H9 (cell line): ENCODE measurements around the gene EIF3CL. TPM values are rescaled to one million over a fixed set of nuclear protein-coding genes. Genes with fewer than 3 reads are reported as not detected.
"Not testable (repeated sequence)": the region's sequence is repeated elsewhere in the genome, so short reads cannot be mapped to it uniquely, and the experiment has no call there.

Experiments used
- DNase-seq: peaks from one replicate; pipeline ENCODE4 v3.0.0-alpha.2; 2017
- H2AFZ ChIP-seq: one replicate; pipeline ENCODE4 v1.6.1; 2013; ENCODE audit warnings: mild to moderate bottlenecking, low read length, control low read depth, moderate library complexity
- H2AK5ac ChIP-seq: 2 replicates; pipeline ENCODE4 v1.6.1; 2013; ENCODE audit warnings: low read length, control low read depth, mixed read lengths; ENCODE audit not compliant: insufficient read length
- H2BK120ac ChIP-seq: one replicate; pipeline ENCODE4 v1.6.1; 2013; ENCODE audit warnings: low read depth, mild to moderate bottlenecking, low read length, control low read depth, inconsistent platforms; ENCODE audit not compliant: poor library complexity, severe bottlenecking
- H2BK12ac ChIP-seq: 2 replicates; pipeline ENCODE4 v1.6.1; 2013; ENCODE audit warnings: low read length, control low read depth, mixed read lengths, low read depth; ENCODE audit not compliant: insufficient read length
- H2BK15ac ChIP-seq: 2 replicates; pipeline ENCODE4 v1.6.1; 2013; ENCODE audit warnings: low read depth, low read length, control low read depth
- H2BK20ac ChIP-seq: one replicate; pipeline ENCODE4 v1.6.1; 2013; ENCODE audit warnings: low read depth, mild to moderate bottlenecking, low read length, control low read depth, inconsistent platforms; ENCODE audit not compliant: poor library complexity, severe bottlenecking
- H2BK5ac ChIP-seq: 2 replicates; pipeline ENCODE4 v1.6.1; 2013; ENCODE audit warnings: low read length, control low read depth, mixed read lengths; ENCODE audit not compliant: insufficient read length
- H3K14ac ChIP-seq: 2 replicates; pipeline ENCODE4 v1.6.1; 2013; ENCODE audit warnings: low read length, control low read depth; ENCODE audit not compliant: insufficient read depth
- H3K18ac ChIP-seq: 2 replicates; pipeline ENCODE4 v1.6.1; 2013; ENCODE audit warnings: low read depth, mild to moderate bottlenecking, mixed read lengths, low read length, control low read depth; ENCODE audit not compliant: insufficient read length
- H3K23ac ChIP-seq: 2 replicates; pipeline ENCODE4 v1.6.1; 2013; ENCODE audit warnings: low read length, control low read depth, mixed read lengths, low read depth; ENCODE audit not compliant: insufficient read length
- H3K23me2 ChIP-seq: 2 replicates; pipeline ENCODE4 v1.6.1; 2013; ENCODE audit warnings: low read depth, mild to moderate bottlenecking, mixed read lengths, low read length, control low read depth; ENCODE audit not compliant: insufficient read length, poor library complexity, severe bottlenecking
- H3K27ac ChIP-seq: 2 replicates; pipeline ENCODE4 v1.5.1; 2013; ENCODE audit warnings: low read length, control low read depth, mixed read lengths, low read depth; ENCODE audit not compliant: insufficient read length
- H3K27me3 ChIP-seq: 2 replicates; pipeline ENCODE4 v1.6.1; 2013; ENCODE audit warnings: low read length, control low read depth, inconsistent platforms; ENCODE audit not compliant: insufficient read depth
- H3K4ac ChIP-seq: 2 replicates; pipeline ENCODE4 v1.6.1; 2013; ENCODE audit warnings: low read depth, mild to moderate bottlenecking, control low read depth, inconsistent platforms, low read length, moderate library complexity
- H3K4me1 ChIP-seq: 2 replicates; pipeline ENCODE4 v1.6.1; 2013; ENCODE audit warnings: low read length, control low read depth, inconsistent platforms; ENCODE audit not compliant: insufficient read depth
- H3K4me2 ChIP-seq: 2 replicates; pipeline ENCODE4 v1.6.1; 2013; ENCODE audit warnings: low read length, control low read depth, mixed read lengths; ENCODE audit not compliant: insufficient read length, insufficient read depth
- H3K56ac ChIP-seq: 2 replicates; pipeline ENCODE4 v1.6.1; 2013; ENCODE audit warnings: low read depth, mild to moderate bottlenecking, mixed read lengths, low read length, control low read depth; ENCODE audit not compliant: insufficient read length
- H3K79me1 ChIP-seq: 2 replicates; pipeline ENCODE4 v1.6.1; 2013; ENCODE audit warnings: low read depth, mild to moderate bottlenecking, moderate library complexity, low read length, control low read depth, inconsistent platforms; ENCODE audit not compliant: insufficient read depth, poor library complexity, severe bottlenecking
- H3K79me2 ChIP-seq: 2 replicates; pipeline ENCODE4 v1.6.1; 2013; ENCODE audit warnings: low read length, control low read depth, inconsistent platforms; ENCODE audit not compliant: insufficient read depth
- H3K9ac ChIP-seq: 2 replicates; pipeline ENCODE4 v1.6.1; 2013; ENCODE audit warnings: low read length, control low read depth, mixed read lengths; ENCODE audit not compliant: insufficient read length; ENCODE audit errors: extremely low read depth
- H3K9me3 ChIP-seq: one replicate; pipeline ENCODE4 v1.6.1; 2013; ENCODE audit warnings: low read depth, low read length, inconsistent platforms; ENCODE audit not compliant: control insufficient read depth
- H3T11ph ChIP-seq: one replicate; pipeline ENCODE4 v1.6.1; 2013; ENCODE audit warnings: mild to moderate bottlenecking, low read length, control low read depth, inconsistent platforms
- H4K20me1 ChIP-seq: one replicate; pipeline ENCODE4 v1.6.1; 2013; ENCODE audit not compliant: control insufficient read depth, insufficient read length, insufficient read depth
- H4K5ac ChIP-seq: 2 replicates; pipeline ENCODE4 v1.6.1; 2013; ENCODE audit warnings: low read depth, mild to moderate bottlenecking, mixed read lengths, low read length, control low read depth; ENCODE audit not compliant: insufficient read length
- H4K8ac ChIP-seq: replicated peaks from 2 replicates; pipeline ENCODE4 v1.6.1; 2013; ENCODE audit warnings: low read length, control low read depth, mixed read lengths, low read depth; ENCODE audit not compliant: insufficient read length
- H4K91ac ChIP-seq: 2 replicates; pipeline ENCODE4 v1.6.1; 2013; ENCODE audit warnings: low read depth, mild to moderate bottlenecking, moderate library complexity, mixed read lengths, low read length, control low read depth; ENCODE audit not compliant: insufficient read length
- H3K27ac Mint-ChIP-seq, 3 experiments: 2 replicates in 2 of 3; 3 replicates in 1 of 3; pipeline ENCODE4 v1.8.0; 2020 to 2021; ENCODE audit warnings: mixed read lengths in 3 of 3, mild to moderate bottlenecking in 1 of 3, moderate library complexity in 1 of 3
- H3K27me3 Mint-ChIP-seq: 2 replicates; pipeline ENCODE4 v1.8.0; 2021; ENCODE audit warnings: low read depth, mild to moderate bottlenecking, moderate library complexity, mixed read lengths
- H3K36me3 Mint-ChIP-seq, 3 experiments: 2 replicates in 2 of 3; 3 replicates in 1 of 3; pipeline ENCODE4 v1.8.0; 2020 to 2021; ENCODE audit warnings: low read depth in 3 of 3, mixed read lengths in 3 of 3; ENCODE audit not compliant: insufficient read depth in 1 of 3
- H3K4me1 Mint-ChIP-seq, 2 experiments: 2 replicates each; pipeline ENCODE4 v1.8.0; 2020; ENCODE audit warnings: mixed read lengths in 2 of 2
- H3K4me3 Mint-ChIP-seq, 2 experiments: 2 replicates in 1 of 2; 3 replicates in 1 of 2; pipeline ENCODE4 v1.8.0; 2020 to 2021; ENCODE audit warnings: mild to moderate bottlenecking in 2 of 2, mixed read lengths in 2 of 2, moderate library complexity in 1 of 2
- H3K9me3 Mint-ChIP-seq, 2 experiments: 2 replicates in 1 of 2; 3 replicates in 1 of 2; pipeline ENCODE4 v1.8.0; 2020; ENCODE audit warnings: mild to moderate bottlenecking in 2 of 2, mixed read lengths in 2 of 2, moderate library complexity in 1 of 2
- WGBS: extraction: QIAGEN DNeasy Blood & Tissue Kit; methylation state at CpG from one replicate; pipeline ENCODE4 v1.1.7; 2013; ENCODE audit warnings: missing lambda C conversion rate, low lambda C conversion rate, mixed read lengths; ENCODE audit not compliant: insufficient read length; ENCODE audit errors: extremely low coverage; 5-methylcytosine and 5-hydroxymethylcytosine counted together
- total RNA-seq: library from RNA; stranded (reverse); gene quantifications from 2 replicates; pipeline ENCODE4 v1.2.1, GENCODE V29; 2021
- TF ChIP-seq, protein P1 (sequence below): fragments of 200-600 bp; sonication (generic); conservative IDR thresholded peaks from 3 replicates; pipeline ENCODE4 v1.8.0; 2021; ENCODE audit warnings: antibody characterized with exemption, mild to moderate bottlenecking

Gene EIF3CL
- total RNA-seq, 1 experiment from 2014 or later = 105 TPM

DNA sequence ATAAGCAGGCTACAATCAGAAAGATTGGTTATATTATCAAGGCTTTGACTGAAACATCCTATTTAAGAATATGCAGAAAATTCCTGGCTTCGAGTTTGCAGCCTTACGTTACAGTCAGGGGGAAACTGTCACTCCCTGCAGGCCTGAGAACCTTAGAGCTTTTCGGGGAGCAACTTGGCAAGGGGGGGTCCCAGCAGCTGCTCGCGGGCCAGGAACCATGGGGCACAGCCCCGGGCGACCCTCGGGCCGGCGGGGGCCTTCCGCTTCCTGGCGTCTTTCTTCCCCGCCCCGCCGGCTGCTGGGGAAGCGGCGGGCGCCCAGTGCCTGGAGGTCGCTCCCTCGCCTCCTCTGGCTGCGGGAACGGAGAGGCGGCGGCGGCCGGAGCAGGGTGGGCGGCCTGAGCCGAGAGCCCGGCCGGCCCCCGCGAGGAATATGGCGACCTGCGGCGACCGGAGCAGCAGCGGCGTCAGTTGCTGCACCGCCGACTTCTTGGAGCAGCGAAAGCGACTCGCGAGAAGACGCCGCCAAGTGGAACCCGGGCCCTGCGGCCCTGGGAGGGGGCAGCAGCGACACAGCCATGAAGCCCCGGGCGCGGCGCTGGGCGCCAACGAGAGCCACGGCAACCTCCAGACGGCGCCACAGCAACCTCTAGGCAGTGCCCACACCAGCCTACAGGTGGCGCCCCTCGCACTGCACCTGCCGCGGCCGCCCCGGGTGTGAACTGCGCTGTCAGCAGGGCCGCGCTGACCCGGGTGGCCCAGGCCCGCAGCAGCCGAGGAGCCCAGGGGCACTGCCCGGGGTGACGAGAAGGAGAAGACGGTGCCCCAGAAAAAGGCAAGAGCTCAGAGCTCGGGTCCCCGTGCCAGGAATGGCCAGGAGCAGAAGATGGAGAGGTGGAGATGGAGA is 39.1 kb downstream of the EIF3CL start:
- no CpG with 5 or more reads among the region's 75 CpGs for WGBS
- not testable (repeated sequence) for H4K8ac ChIP-seq, H3K79me1 ChIP-seq

DNA sequence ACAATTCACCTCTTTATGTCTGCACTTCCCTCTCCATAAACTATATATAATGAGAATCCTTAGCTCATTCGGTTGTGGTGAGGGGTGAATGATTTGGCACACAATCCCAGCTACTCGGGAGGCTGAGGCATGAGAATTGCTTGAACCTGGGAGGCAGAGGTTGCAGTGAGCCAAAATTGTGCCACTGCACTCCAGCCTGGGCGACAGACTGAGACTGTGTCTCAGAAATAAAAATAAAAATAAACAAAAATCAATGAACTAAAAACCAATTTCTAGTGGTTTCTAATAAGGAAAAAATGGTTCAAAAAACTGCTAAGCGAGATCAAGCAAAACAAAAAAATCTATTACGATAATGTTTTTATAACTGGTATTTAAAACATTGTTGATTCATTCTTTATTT is 40.2 kb downstream of the EIF3CL start, which contains the start of gene NPIPB6:
TSS of gene NPIPB6 (minus strand) at position 101 of the 400 bp plus-strand sequence. CDS start 686 bp downstream, outside the sequence.
- H3K14ac ChIP-seq, H3K9me3 ChIP-seq, H3K18ac ChIP-seq, H2BK15ac ChIP-seq, H3K4me2 ChIP-seq, H3K27me3 Mint-ChIP-seq, DNase-seq, H3K23ac ChIP-seq, H3K4ac ChIP-seq, H3K4me3 Mint-ChIP-seq, H3K79me1 ChIP-seq, H2BK5ac ChIP-seq, H2BK20ac ChIP-seq, H3K9me3 Mint-ChIP-seq, H2AK5ac ChIP-seq, H3K36me3 Mint-ChIP-seq, H2BK12ac ChIP-seq, H4K8ac ChIP-seq, H2AFZ ChIP-seq, H3T11ph ChIP-seq, H3K56ac ChIP-seq, H3K23me2 ChIP-seq, H2BK120ac ChIP-seq, H3K27ac Mint-ChIP-seq, H3K4me1 ChIP-seq, H3K4me1 Mint-ChIP-seq, H4K20me1 ChIP-seq, H3K27ac ChIP-seq, H3K9ac ChIP-seq, H3K79me2 ChIP-seq, H3K27me3 ChIP-seq, H4K91ac ChIP-seq, H4K5ac ChIP-seq: not testable (repeated sequence)
- no CpG with 5 or more reads among the region's 5 CpGs for WGBS

More for the DNA sequence above, 39.1 kb downstream of the EIF3CL start:
- H3K4me1 ChIP-seq, H3T11ph ChIP-seq, H2BK15ac ChIP-seq, H3K4ac ChIP-seq, H3K9me3 ChIP-seq, H2BK12ac ChIP-seq, H3K56ac ChIP-seq, H4K20me1 ChIP-seq, H3K4me1 Mint-ChIP-seq, H4K91ac ChIP-seq, H3K27ac Mint-ChIP-seq, H2AK5ac ChIP-seq, H3K36me3 Mint-ChIP-seq, H3K18ac ChIP-seq, H3K79me2 ChIP-seq, H3K23me2 ChIP-seq, H3K14ac ChIP-seq, H3K27ac ChIP-seq, H3K27me3 ChIP-seq, H3K23ac ChIP-seq, H3K27me3 Mint-ChIP-seq, H2BK5ac ChIP-seq, H2BK120ac ChIP-seq, H3K9me3 Mint-ChIP-seq, H3K4me2 ChIP-seq, DNase-seq, H3K9ac ChIP-seq, H4K5ac ChIP-seq, H2BK20ac ChIP-seq, H2AFZ ChIP-seq, H3K4me3 Mint-ChIP-seq: not testable (repeated sequence)
- TF ChIP-seq, protein P1, sequence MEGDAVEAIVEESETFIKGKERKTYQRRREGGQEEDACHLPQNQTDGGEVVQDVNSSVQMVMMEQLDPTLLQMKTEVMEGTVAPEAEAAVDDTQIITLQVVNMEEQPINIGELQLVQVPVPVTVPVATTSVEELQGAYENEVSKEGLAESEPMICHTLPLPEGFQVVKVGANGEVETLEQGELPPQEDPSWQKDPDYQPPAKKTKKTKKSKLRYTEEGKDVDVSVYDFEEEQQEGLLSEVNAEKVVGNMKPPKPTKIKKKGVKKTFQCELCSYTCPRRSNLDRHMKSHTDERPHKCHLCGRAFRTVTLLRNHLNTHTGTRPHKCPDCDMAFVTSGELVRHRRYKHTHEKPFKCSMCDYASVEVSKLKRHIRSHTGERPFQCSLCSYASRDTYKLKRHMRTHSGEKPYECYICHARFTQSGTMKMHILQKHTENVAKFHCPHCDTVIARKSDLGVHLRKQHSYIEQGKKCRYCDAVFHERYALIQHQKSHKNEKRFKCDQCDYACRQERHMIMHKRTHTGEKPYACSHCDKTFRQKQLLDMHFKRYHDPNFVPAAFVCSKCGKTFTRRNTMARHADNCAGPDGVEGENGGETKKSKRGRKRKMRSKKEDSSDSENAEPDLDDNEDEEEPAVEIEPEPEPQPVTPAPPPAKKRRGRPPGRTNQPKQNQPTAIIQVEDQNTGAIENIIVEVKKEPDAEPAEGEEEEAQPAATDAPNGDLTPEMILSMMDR = peak; percentile 12; the same call in 1 of the 3 replicates
